SU-DHL-6 (cell line): ENCODE results near the gene CDH22.

Experiments used
- H2AFZ ChIP-seq: fragments of 200-600 bp; sonication (generic); 2 replicates; pipeline ENCODE4 v1.6.1; 2014; ENCODE audit warnings: low read depth, mild to moderate bottlenecking, moderate library complexity, mixed read lengths, antibody characterized with exemption, low read length; ENCODE audit not compliant: severe bottlenecking
- H3F3A ChIP-seq: fragments of 200-600 bp; shearing (Covaris generic); 2 replicates; pipeline ENCODE4 v1.6.0; 2016; ENCODE audit warnings: antibody characterized with exemption, mild to moderate bottlenecking; ENCODE audit not compliant: insufficient read depth
- H3K27ac ChIP-seq: fragments of 200-600 bp; sonication (generic); 2 replicates; pipeline ENCODE4 v1.5.1; 2016; ENCODE audit warnings: low read depth, mild to moderate bottlenecking, low read length, moderate library complexity, mixed read lengths
- H3K27me3 ChIP-seq: fragments of 200-600 bp; sonication (generic), shearing (Covaris generic); 2 replicates; pipeline ENCODE4 v1.6.0; 2014; ENCODE audit warnings: mild to moderate bottlenecking, low read length
- H3K36me3 ChIP-seq: fragments of 200-600 bp; sonication (generic); 2 replicates; pipeline ENCODE4 v1.6.1; 2014; ENCODE audit warnings: mild to moderate bottlenecking, low read length, mixed read lengths
- H3K4me2 ChIP-seq: fragments of 300-600, 200-600 bp; shearing (Covaris generic), sonication (generic); 2 replicates; pipeline ENCODE4 v1.6.0; 2014; ENCODE audit warnings: low read length, low read depth, mild to moderate bottlenecking; ENCODE audit not compliant: poor library complexity, severe bottlenecking
- H3K4me3 ChIP-seq: fragments of 200-600 bp; sonication (generic); 2 replicates; pipeline ENCODE4 v1.5.1; 2014; ENCODE audit warnings: antibody characterized with exemption, low read length, mild to moderate bottlenecking, mixed read lengths; ENCODE audit not compliant: insufficient read depth, poor library complexity, severe bottlenecking
- H3K79me2 ChIP-seq: fragments of 200-600 bp; sonication (generic); 2 replicates; pipeline ENCODE4 v1.6.1; 2014; ENCODE audit warnings: mild to moderate bottlenecking, low read length, moderate library complexity; ENCODE audit not compliant: insufficient read depth
- H3K9ac ChIP-seq: fragments of 200-600 bp; sonication (generic); 2 replicates; pipeline ENCODE4 v1.7.0; 2014; ENCODE audit warnings: mild to moderate bottlenecking, low read length
- H3K9me2 ChIP-seq: fragments of 200-600 bp; sonication (generic); replicated peaks from 2 replicates; pipeline ENCODE4 v1.6.1; 2014; ENCODE audit warnings: low read length; ENCODE audit not compliant: insufficient read depth
- H3K9me3 ChIP-seq: fragments of 200-600 bp; sonication (generic); 2 replicates; pipeline ENCODE4 v1.6.1; 2014; ENCODE audit warnings: low read length, mixed read lengths; ENCODE audit not compliant: insufficient read depth
- H4K20me1 ChIP-seq: fragments of 200-600 bp; sonication (generic); 2 replicates; pipeline ENCODE4 v1.6.1; 2014; ENCODE audit warnings: low read depth, mild to moderate bottlenecking, antibody characterized with exemption, low read length, moderate library complexity, mixed read lengths
- CTCF ChIP-seq: fragments of 200-600 bp; sonication (generic); IDR thresholded peaks from one replicate; pipeline ENCODE4 v1.5.1; 2017; ENCODE audit warnings: antibody characterized with exemption, mild to moderate bottlenecking, low read length, moderate library complexity; ENCODE audit not compliant: insufficient read depth, poor library complexity, severe bottlenecking
- EZH2phosphoT487 ChIP-seq: fragments of 200-600 bp; sonication (generic), shearing (Covaris generic); conservative IDR thresholded peaks from 2 replicates; pipeline ENCODE4 v1.6.1; 2018; ENCODE audit warnings: mild to moderate bottlenecking, antibody characterized with exemption, low read length, moderate library complexity, mixed read lengths

CDH22 gene

DNA sequence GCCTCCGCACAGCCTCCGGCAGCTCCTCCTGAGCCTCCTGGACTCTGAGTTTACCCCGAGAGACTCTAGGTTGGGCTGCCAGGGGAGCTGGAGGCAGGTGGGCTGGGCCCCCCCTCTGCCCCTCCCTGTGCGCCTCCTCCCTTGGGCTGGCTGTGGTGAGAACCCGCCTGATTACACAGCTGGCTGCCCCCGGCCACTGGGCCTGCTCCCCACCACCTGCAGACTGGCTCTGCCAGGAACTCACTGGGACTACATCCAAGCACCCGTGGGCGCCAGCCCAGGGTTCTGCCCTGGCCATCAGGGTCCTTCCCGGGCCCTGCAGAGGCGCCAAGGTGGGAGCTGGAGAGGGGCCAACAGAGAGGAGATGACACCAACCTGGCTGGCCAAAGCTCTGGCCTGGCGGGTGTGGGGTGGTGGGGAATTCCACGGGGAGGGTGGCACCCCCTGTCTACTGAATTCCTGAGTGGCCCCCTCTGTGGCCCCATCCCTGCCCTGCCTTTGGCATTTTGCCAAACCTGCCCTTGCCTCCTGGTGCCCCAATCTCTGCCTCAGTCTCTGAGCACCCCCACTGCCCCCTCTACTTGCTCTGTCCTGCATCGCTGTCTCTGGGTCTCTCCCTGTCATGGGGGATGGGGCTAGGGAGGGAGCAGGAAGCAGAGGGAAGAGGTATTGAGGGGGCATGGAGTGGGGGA lies 21.9 kb upstream of the CDH22 start:
- Histone ChIP-seq H3K9me2 (no peaks in the 10 kb centered on the region), H3K4me3 (no peak overlapping the region), H3K79me2 (no peaks in the 10 kb centered on the region), H3K4me2 (no peak overlapping the region), H3K27ac (no peak overlapping the region), H3K27me3 (no peaks in the 10 kb centered on the region), H3K9me3 (no peaks in the 10 kb centered on the region), H2AFZ (no peak overlapping the region), H3K9ac (no peak overlapping the region), H3F3A (no peaks in the 10 kb centered on the region), H4K20me1 (no peaks in the 10 kb centered on the region), H3K36me3 (no peaks in the 10 kb centered on the region)
- no peak for TF ChIP-seq CTCF
- TF ChIP-seq EZH2phosphoT487: no peak

GRCh38 chr20:46328200-46328882 lies 20.0 kb upstream of the CDH22 start:
- no peaks in the 10 kb centered on the region for H4K20me1 ChIP-seq
- H3K27ac ChIP-seq: no peak overlapping the region
- H3K9me3 ChIP-seq: no peaks in the 10 kb centered on the region
- no peaks in the 10 kb centered on the region for H3K79me2 ChIP-seq
- H3K36me3 ChIP-seq: no peaks in the 10 kb centered on the region
- H2AFZ ChIP-seq: no peak overlapping the region
- no peaks in the 10 kb centered on the region for H3F3A ChIP-seq
- no peaks in the 10 kb centered on the region for H3K9me2 ChIP-seq
- no peak overlapping the region for H3K4me2 ChIP-seq
- no peak for TF ChIP-seq CTCF
- no peak for TF ChIP-seq EZH2phosphoT487
- no peak overlapping the region for H3K9ac ChIP-seq
- H3K27me3 ChIP-seq: no peaks in the 10 kb centered on the region
- H3K4me3 ChIP-seq: no peak overlapping the region

DNA sequence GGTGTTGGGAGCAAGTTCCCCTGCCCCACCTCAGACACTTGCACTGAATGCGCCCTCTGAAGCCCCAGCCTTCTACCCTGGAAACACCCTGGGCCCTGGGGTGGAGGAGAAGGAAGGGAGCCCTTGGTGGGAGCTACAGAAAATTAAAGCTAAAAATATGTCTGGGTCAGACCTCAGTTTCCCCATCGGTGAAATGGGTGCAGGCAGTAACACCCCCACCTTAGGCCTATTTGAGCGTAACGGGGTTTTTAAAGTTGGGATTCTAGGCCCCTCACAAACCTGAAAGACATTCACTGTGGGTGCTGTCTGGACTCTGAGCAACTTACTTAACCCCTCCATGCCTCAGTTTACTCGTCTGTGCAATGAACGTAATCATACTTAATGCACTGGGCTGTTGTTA lies 19.3 kb upstream of the CDH22 start:
- H3K79me2 ChIP-seq: no peaks in the 10 kb centered on the region
- no peaks in the 10 kb centered on the region for H3K27me3 ChIP-seq
- H3K9ac ChIP-seq: no peak overlapping the region
- no peak overlapping the region for H3K4me2 ChIP-seq
- no peaks in the 10 kb centered on the region for H3K9me2 ChIP-seq
- H2AFZ ChIP-seq: no peak overlapping the region
- no peaks in the 10 kb centered on the region for H3K9me3 ChIP-seq
- H3K4me3 ChIP-seq: no peak overlapping the region
- no peak for TF ChIP-seq CTCF
- H3K27ac ChIP-seq: no peak overlapping the region
- H3K36me3 ChIP-seq: no peaks in the 10 kb centered on the region
- H3F3A ChIP-seq: no peaks in the 10 kb centered on the region
- H4K20me1 ChIP-seq: no peaks in the 10 kb centered on the region
